ENCODE results near the gene CFAP47. TPM values are rescaled to one million over a fixed set of nuclear protein-coding genes. Genes with fewer than 3 reads are reported as not detected.
"Not testable (repeated sequence)": the region's sequence is repeated elsewhere in the genome, so short reads cannot be mapped to it uniquely, and the experiment has no call there.

CFAP47 gene
- polyA plus RNA-seq, 1 donor from 2014 or later, result not detected

- Mint-ChIP-seq H3K36me3 (no peaks in the 10 kb centered on the region), H3K27me3 (no peaks in the 10 kb centered on the region), H3K4me3 (no peak overlapping the region), H3K4me1 (no peaks in the 10 kb centered on the region), H3K27ac (no peak overlapping the region), H3K9me3 (no peaks in the 10 kb centered on the region)
Measured at GRCh38 chrX:36102425-36102824, 182.9 kb downstream of the CFAP47 start.

DNA sequence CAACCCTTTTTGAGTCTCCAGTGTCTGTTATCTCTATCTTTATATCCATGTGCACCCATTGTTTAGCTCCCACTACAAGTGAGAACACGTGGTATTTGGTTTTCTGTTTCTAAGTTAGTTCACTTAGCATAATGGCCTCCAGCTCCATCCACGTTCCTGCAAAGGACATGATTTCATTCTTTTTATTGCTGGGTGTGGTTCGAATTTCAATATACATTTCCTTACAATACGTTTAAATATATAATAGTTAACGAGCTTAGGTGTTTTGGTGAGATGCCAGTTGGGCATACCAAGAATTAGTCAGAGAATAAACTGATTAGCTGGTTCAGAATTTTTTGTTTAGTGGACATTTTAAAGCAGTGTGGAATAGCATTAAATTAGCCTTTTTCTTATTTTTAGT lies 196.7 kb downstream of the CFAP47 start:
- H3K4me1 Mint-ChIP-seq, result no peaks in the 10 kb centered on the region
- H3K27ac Mint-ChIP-seq, result no peak overlapping the region
- no peaks in the 10 kb centered on the region for H3K27me3 Mint-ChIP-seq
- H3K9me3 Mint-ChIP-seq, result peaks cover 3 to 23% (median 7%) of the 10 kb centered on the region in 3 donors
- no peaks in the 10 kb centered on the region for H3K36me3 Mint-ChIP-seq
- H3K4me3 Mint-ChIP-seq, result no peak overlapping the region

DNA sequence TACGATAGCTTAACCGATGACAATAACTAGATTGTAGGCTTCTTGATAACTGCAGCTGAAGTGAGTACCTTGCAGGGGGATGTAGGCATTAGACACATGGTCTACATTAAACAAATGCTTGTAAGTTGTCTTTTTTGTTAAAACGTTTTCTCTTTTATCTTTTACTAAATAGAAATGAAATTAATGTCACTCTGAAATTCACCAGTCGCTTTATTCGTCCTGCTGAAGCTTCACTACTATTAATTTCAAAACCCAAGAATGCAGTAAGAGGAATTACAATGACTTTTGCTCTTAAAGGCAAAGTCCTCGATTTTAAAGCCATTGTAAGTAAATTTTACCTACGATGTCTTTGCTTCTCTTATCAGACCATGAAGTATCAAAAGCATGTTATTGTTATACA lies 239.7 kb downstream of the CFAP47 start:
- Mint-ChIP-seq H3K27me3 (no peaks in the 10 kb centered on the region), H3K36me3 (no peaks in the 10 kb centered on the region)

DNA sequence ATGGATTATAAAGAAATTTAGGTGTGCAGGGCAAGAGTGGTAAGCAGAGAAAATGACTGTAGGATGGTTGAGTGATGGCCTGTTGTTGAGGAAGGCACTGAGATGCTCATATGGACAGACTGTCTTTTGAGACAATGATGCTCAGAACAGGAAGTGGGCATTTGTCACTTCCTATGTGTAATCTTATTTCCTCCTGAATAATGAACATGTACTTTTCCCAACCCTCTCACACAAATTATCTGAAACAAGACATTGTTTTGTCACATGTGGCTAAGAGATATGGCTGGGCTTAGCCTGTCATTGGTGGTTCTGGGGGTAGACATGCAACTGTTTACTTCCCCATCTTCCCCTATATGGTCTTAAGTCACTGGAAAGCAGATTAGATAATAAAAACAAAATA lies 240.5 kb downstream of the CFAP47 start:
- no peaks in the 10 kb centered on the region for H3K27me3 Mint-ChIP-seq
- H3K9me3 Mint-ChIP-seq, result peaks cover 0 to 4% (median 1%) of the 10 kb centered on the region in 3 donors
- H3K4me1 Mint-ChIP-seq, result no peaks in the 10 kb centered on the region
- H3K36me3 Mint-ChIP-seq, result no peaks in the 10 kb centered on the region
- no peak overlapping the region for H3K4me3 Mint-ChIP-seq
- H3K27ac Mint-ChIP-seq, result no peak overlapping the region

More for the DNA sequence above, 239.7 kb downstream of the CFAP47 start:
- H3K4me1 Mint-ChIP-seq, result no peaks in the 10 kb centered on the region
- H3K27ac Mint-ChIP-seq, result no peak overlapping the region
- no peak overlapping the region for H3K4me3 Mint-ChIP-seq
- peaks cover 0 to 4% (median 1%) of the 10 kb centered on the region in 3 donors for H3K9me3 Mint-ChIP-seq

DNA sequence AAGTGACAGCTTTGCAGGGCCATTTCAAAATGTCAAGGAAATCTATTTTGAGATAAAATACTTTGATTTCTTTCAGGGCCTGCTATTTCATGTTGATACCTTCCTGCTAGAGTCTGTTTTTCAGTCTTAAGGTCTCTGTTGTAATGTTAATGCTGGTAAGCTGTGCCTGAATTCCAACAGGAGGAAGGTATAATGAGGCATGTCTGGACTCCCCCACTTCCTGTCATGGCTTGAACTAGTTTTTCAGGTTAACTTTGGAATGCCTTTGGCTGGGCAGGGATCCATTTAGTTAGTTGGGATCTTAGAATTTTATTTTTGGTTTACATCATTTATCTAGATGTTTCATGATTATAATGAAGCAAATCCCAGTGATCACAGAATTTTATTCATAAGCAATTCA lies 279.0 kb downstream of the CFAP47 start:
- no peak overlapping the region for H3K4me3 Mint-ChIP-seq
- no peaks in the 10 kb centered on the region for H3K36me3 Mint-ChIP-seq
- H3K9me3 Mint-ChIP-seq, result peaks cover 0 to 4% (median 0%) of the 10 kb centered on the region in 3 donors
- H3K27me3 Mint-ChIP-seq, result no peaks in the 10 kb centered on the region
- no peak overlapping the region for H3K27ac Mint-ChIP-seq
- H3K4me1 Mint-ChIP-seq, result no peaks in the 10 kb centered on the region

DNA sequence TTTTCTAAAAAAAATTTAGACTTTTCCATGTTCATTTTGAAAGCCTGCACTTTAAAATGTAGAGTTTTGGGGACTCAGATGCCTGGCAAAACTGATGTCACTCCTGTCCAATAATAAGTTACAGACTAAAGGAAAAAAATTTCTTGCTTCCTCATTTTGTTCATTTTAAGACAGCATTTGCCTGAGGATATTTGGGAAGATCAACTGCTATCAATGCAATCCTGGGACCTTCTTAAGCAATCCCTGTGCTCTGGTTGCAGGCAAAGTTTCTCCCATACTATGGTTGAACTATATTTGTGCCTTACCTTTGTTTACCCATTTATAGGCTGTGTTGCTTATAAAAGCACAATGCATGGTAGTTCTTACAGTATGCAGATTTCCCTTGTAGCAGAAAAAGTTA lies 280.4 kb downstream of the CFAP47 start:
- Mint-ChIP-seq H3K27ac (no peak overlapping the region), H3K36me3 (no peaks in the 10 kb centered on the region), H3K27me3 (no peaks in the 10 kb centered on the region), H3K9me3 (peaks cover 0 to 4% (median 0%) of the 10 kb centered on the region in 3 donors), H3K4me1 (no peaks in the 10 kb centered on the region), H3K4me3 (no peak overlapping the region)

DNA sequence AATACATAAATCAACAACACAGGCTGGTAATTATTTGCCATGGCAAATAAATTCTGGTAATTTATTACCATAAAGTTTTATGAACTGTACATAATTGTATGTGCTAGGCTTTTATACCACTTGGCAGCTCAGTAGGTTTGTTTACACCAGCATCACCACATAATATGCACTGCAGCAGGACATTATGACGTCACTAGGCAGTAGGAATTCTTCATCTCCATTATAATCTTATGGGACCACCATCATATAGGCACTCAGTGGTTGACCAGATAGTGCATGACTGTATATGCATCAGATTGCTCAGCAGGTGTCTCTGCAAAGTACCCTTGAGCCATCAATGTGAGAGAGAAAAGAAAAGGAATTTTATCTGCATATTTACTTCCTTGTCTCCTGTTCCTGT lies 295.4 kb downstream of the CFAP47 start:
- Mint-ChIP-seq H3K27ac (no peak overlapping the region), H3K4me3 (no peak overlapping the region)

DNA sequence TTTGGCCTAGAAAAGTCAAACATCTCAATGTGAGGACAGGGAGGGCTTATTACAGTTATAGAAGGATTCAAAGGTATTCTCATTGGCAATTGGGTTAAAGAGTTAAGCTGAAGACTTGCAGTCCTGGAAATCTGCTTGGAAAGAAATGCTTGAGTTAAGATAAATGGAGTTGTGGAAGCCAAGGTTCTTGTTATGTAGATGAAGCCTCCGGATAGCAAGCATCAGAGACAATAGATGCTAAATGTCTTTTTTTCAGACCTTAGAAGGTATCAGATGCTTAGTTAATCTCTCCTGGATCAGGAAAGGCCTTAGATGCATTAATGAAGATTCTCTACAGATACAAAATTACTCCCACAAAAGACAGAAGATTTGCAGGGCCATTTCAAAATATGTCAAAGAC lies 299.3 kb downstream of the CFAP47 start:
- peaks cover 2% of the 10 kb centered on the region for H3K36me3 Mint-ChIP-seq
- no peaks in the 10 kb centered on the region for H3K9me3 Mint-ChIP-seq
- no peaks in the 10 kb centered on the region for H3K27me3 Mint-ChIP-seq
- no peak overlapping the region for H3K4me3 Mint-ChIP-seq
- no peaks in the 10 kb centered on the region for H3K4me1 Mint-ChIP-seq
- no peak overlapping the region for H3K27ac Mint-ChIP-seq

More for the DNA sequence above, 295.4 kb downstream of the CFAP47 start:
- H3K4me1 Mint-ChIP-seq, result no peaks in the 10 kb centered on the region
- peaks cover 0 to 3% (median 0%) of the 10 kb centered on the region in 3 donors for H3K9me3 Mint-ChIP-seq
- H3K36me3 Mint-ChIP-seq, result peaks cover 2% of the 10 kb centered on the region
- H3K27me3 Mint-ChIP-seq, result no peaks in the 10 kb centered on the region

DNA sequence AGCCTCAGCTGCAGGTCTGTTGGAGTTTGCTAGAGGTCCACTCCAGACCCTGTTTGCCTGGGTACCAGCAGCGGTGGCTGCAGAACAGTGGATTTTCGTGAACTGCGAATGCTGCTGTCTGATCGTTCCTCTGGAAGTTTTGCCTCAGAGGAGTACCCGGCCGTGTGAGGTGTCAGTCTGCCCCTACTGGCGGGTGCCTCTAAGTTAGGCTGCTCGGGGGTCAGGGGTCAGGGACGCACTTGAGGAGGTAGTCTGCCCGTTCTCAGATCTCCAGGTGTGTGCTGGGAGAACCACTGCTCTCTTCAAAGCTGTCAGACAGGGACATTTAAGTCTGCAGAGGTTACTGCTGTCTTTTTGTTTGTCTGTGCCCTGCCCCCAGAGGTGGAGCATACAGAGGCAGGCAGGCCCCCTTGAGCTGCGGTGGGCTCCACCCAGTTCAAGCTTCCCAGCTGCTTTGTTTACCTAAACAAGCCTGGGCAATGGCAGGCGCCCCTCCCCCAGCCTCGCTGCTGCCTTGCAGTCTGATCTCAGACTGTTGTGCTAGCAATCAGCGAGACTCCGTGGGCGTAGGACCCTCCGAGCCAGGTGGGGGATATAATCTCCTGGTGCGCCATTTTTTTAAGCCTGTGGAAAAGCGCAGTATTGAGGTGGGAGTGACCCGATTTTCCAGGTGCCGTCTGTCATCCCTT lies 315.4 kb downstream of the CFAP47 start:
- not testable (repeated sequence) for H3K4me1 Mint-ChIP-seq, H3K4me3 Mint-ChIP-seq, H3K27me3 Mint-ChIP-seq, H3K9me3 Mint-ChIP-seq, H3K36me3 Mint-ChIP-seq, H3K27ac Mint-ChIP-seq

DNA sequence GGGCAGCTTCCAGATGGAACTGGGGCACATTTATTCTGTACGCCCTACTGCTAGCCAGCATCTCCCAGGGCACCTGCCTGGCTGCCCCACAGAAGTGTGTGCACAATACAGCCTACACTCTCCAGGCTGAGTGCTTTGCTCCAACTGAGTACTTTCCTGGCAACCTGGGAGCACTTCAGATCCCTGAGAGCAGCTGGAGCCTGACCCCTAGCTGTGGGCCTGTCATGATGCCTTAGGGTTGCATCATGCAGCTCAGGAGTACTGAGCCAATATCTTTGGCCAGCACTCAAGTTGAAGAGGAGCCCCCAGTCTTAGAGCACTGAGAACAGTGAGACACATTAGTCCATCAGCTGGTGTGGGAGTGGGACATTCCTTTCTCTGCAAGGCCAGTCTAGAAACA lies 321.9 kb downstream of the CFAP47 start:
- Mint-ChIP-seq H3K4me1 (no peaks in the 10 kb centered on the region), H3K9me3 (peaks cover 0 to 3% (median 2%) of the 10 kb centered on the region in 3 donors), H3K4me3 (no peak overlapping the region), H3K27ac (no peak overlapping the region), H3K27me3 (no peaks in the 10 kb centered on the region), H3K36me3 (no peaks in the 10 kb centered on the region)

DNA sequence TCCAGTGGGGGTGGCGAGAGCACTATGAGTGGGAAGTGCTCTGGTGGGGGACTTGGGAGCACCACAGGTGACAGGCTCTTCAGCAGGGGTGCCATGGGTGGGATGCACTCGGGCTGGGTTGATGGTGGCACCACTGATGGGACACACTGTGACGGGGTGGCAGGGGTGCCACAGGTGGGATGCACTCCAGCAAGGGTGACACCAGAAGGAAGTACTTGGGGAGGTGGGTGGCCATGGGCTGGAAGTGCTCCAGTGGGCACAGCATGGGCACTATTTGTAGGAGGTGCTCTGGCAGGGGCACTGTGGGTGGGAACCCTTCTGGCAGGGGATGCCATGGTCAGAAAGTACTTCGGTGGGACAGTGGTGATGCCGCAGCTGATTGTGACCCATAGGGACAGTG lies 346.6 kb downstream of the CFAP47 start:
- Mint-ChIP-seq H3K36me3 (no peaks in the 10 kb centered on the region), H3K9me3 (peaks cover 3 to 6% (median 5%) of the 10 kb centered on the region in 3 donors), H3K4me3 (no peak overlapping the region), H3K27me3 (no peaks in the 10 kb centered on the region), H3K4me1 (no peaks in the 10 kb centered on the region), H3K27ac (no peak overlapping the region)

GRCh38 chrX:36310136-36310535 lies 390.6 kb downstream of the CFAP47 start:
- Mint-ChIP-seq H3K27ac (no peak overlapping the region), H3K4me1 (no peaks in the 10 kb centered on the region), H3K36me3 (no peaks in the 10 kb centered on the region), H3K27me3 (no peaks in the 10 kb centered on the region), H3K4me3 (no peak overlapping the region), H3K9me3 (peaks cover 0 to 3% (median 0%) of the 10 kb centered on the region in 3 donors)

DNA sequence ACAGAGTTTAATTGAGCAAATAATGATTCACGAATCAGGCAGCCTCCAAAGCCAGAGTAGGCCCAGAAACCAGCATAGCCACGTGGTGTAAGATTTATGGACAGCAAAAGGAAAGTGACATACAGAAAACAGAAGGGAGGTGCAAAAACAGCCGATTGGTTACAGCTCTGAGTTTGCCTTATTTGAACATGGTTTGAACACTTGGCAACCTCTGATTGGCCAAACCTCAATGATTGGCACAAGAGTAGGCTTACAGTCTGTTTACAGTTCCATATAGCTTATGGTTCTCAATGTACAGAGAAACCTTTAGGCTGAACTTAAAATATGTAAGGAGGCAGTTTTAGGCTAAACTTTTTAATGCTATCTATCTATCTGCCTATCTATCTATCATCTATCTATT lies 394.8 kb downstream of the CFAP47 start:
- Mint-ChIP-seq H3K27ac (no peak overlapping the region), H3K36me3 (no peaks in the 10 kb centered on the region), H3K4me1 (no peaks in the 10 kb centered on the region), H3K9me3 (no peaks in the 10 kb centered on the region), H3K27me3 (no peaks in the 10 kb centered on the region), H3K4me3 (no peak overlapping the region)

- Mint-ChIP-seq H3K36me3 (no peaks in the 10 kb centered on the region), H3K27me3 (no peaks in the 10 kb centered on the region), H3K4me1 (no peaks in the 10 kb centered on the region), H3K4me3 (no peak overlapping the region), H3K9me3 (peaks cover 2 to 6% (median 2%) of the 10 kb centered on the region in 3 donors), H3K27ac (no peak overlapping the region)
Measured at GRCh38 chrX:36334572-36334971, 415.0 kb downstream of the CFAP47 start.

GRCh38 chrX:36336751-36337150 lies 417.2 kb downstream of the CFAP47 start:
- Mint-ChIP-seq H3K27me3 (no peaks in the 10 kb centered on the region), H3K4me1 (no peaks in the 10 kb centered on the region), H3K9me3 (peaks cover 2 to 4% (median 2%) of the 10 kb centered on the region in 3 donors), H3K4me3 (no peak overlapping the region), H3K36me3 (no peaks in the 10 kb centered on the region), H3K27ac (no peak overlapping the region)

GRCh38 chrX:36344301-36344700 lies 424.8 kb downstream of the CFAP47 start:
- H3K9me3 Mint-ChIP-seq, result no peaks in the 10 kb centered on the region
- no peak overlapping the region for H3K27ac Mint-ChIP-seq
- no peaks in the 10 kb centered on the region for H3K36me3 Mint-ChIP-seq
- H3K27me3 Mint-ChIP-seq, result no peaks in the 10 kb centered on the region
- H3K4me3 Mint-ChIP-seq, result no peak overlapping the region
- no peaks in the 10 kb centered on the region for H3K4me1 Mint-ChIP-seq

Data from IgD-negative memory B cell (primary cell).